GM19395 (cell line): ENCODE measurements around the gene MAPK8IP1.

Experiments used
- ATAC-seq: cut with Tn5 transposase; IDR thresholded peaks from one replicate; pipeline ENCODE4 v1.9.1; 2021; ENCODE audit warnings: mild to moderate bottlenecking, moderate library complexity; ENCODE audit not compliant: unreplicated experiment

MAPK8IP1 gene

GRCh38 chr11:45936511-45937054 lies 51.1 kb downstream of the MAPK8IP1 start:
- ATAC-seq, result no peak

- no peak for ATAC-seq
Measured at GRCh38 chr11:45937916-45938315, 52.5 kb downstream of the MAPK8IP1 start.

- ATAC-seq, result no peak
Measured at GRCh38 chr11:45939836-45940235, 54.4 kb downstream of the MAPK8IP1 start.

GRCh38 chr11:45941285-45941684 lies 55.8 kb downstream of the MAPK8IP1 start:
- ATAC-seq, result no peak

- no peak for ATAC-seq
Measured at GRCh38 chr11:45942381-45942780, 56.9 kb downstream of the MAPK8IP1 start.

GRCh38 chr11:45945397-45945999 lies 60.0 kb downstream of the MAPK8IP1 start:
- no peak for ATAC-seq

- no peak for ATAC-seq
Measured at GRCh38 chr11:45947885-45948284, 62.4 kb downstream of the MAPK8IP1 start.

GRCh38 chr11:45948356-45948755 lies 62.9 kb downstream of the MAPK8IP1 start:
- no peak for ATAC-seq

GRCh38 chr11:45949992-45950407 lies 64.5 kb downstream of the MAPK8IP1 start:
- ATAC-seq, result no peak
